Loucy (cell line): Measurements from ENCODE around the gene PAEP.

Source experiments
- H2AFZ ChIP-seq: fragments of 200-600 bp; sonication (generic); 2 replicates; pipeline ENCODE4 v1.6.0; 2016; ENCODE audit warnings: antibody characterized with exemption, mild to moderate bottlenecking, low read length, moderate library complexity
- H3F3A ChIP-seq: fragments of 200-600 bp; 2 replicates; pipeline ENCODE4 v1.6.0; 2016; ENCODE audit warnings: antibody characterized with exemption, low read depth, mild to moderate bottlenecking
- H3K27me3 ChIP-seq: fragments of 200-600 bp; sonication (generic); 2 replicates; pipeline ENCODE4 v1.6.1; 2014; ENCODE audit warnings: low read length, mild to moderate bottlenecking; ENCODE audit not compliant: insufficient read depth, poor library complexity, severe bottlenecking
- H3K36me3 ChIP-seq: fragments of 200-600 bp; sonication (generic); 2 replicates; pipeline ENCODE4 v1.6.1; 2016; ENCODE audit warnings: low read length; ENCODE audit not compliant: insufficient read depth
- H3K4me1 ChIP-seq: fragments of 200-600 bp; sonication (generic); 2 replicates; pipeline ENCODE4 v1.5.1; 2014; ENCODE audit warnings: low read length, mild to moderate bottlenecking; ENCODE audit not compliant: insufficient read depth, poor library complexity, severe bottlenecking
- H3K4me2 ChIP-seq: fragments of 200-600 bp; sonication (generic); 2 replicates; pipeline ENCODE4 v1.6.0; 2014; ENCODE audit warnings: antibody characterized with exemption, low read length, low read depth, mild to moderate bottlenecking; ENCODE audit not compliant: poor library complexity, severe bottlenecking
- H3K4me3 ChIP-seq: fragments of 200-600 bp; sonication (generic); 2 replicates; pipeline ENCODE4 v1.5.1; 2014; ENCODE audit warnings: low read length, mild to moderate bottlenecking, mixed read lengths; ENCODE audit not compliant: poor library complexity, severe bottlenecking
- H3K79me2 ChIP-seq: fragments of 200-600 bp; sonication (generic); 2 replicates; pipeline ENCODE4 v1.6.1; 2014; ENCODE audit warnings: low read length; ENCODE audit not compliant: insufficient read depth
- H3K9ac ChIP-seq: fragments of 200-600 bp; sonication (generic); 2 replicates; pipeline ENCODE4 v1.6.0; 2014; ENCODE audit warnings: mild to moderate bottlenecking, low read depth, low read length, moderate library complexity; ENCODE audit not compliant: poor library complexity, severe bottlenecking
- H3K9me2 ChIP-seq: fragments of 200-600 bp; sonication (generic); replicated peaks from 2 replicates; pipeline ENCODE4 v1.6.1; 2016; ENCODE audit warnings: low read depth, low read length, mixed read lengths
- H3K9me3 ChIP-seq: fragments of 200-600 bp; sonication (generic); 2 replicates; pipeline ENCODE4 v1.6.1; 2014; ENCODE audit warnings: mild to moderate bottlenecking, antibody characterized with exemption, low read length, low read depth; ENCODE audit not compliant: insufficient read depth
- H4K20me1 ChIP-seq: fragments of 200-600 bp; sonication (generic); 2 replicates; pipeline ENCODE4 v1.6.0; 2014; ENCODE audit warnings: antibody characterized with exemption, low read length, mild to moderate bottlenecking; ENCODE audit not compliant: insufficient read depth, poor library complexity, severe bottlenecking
- CTCF ChIP-seq: fragments of 200-600 bp; sonication (generic); conservative IDR thresholded peaks from 2 replicates; pipeline ENCODE4 v1.5.1; 2014; ENCODE audit warnings: mild to moderate bottlenecking, antibody characterized with exemption, low read length
- EZH2phosphoT487 ChIP-seq: fragments of 200-600 bp; IDR thresholded peaks from 2 replicates; pipeline ENCODE4 v1.6.1; 2018; ENCODE audit warnings: antibody characterized with exemption, mild to moderate bottlenecking, moderate library complexity, borderline replicate concordance

PAEP gene

GRCh38 chr9:135586601-135587109, 25.1 kb downstream of the PAEP start:
- Histone ChIP-seq H3K4me1 (no peaks in the 10 kb centered on the region), H3K9ac (no peak overlapping the region), H3K79me2 (no peaks in the 10 kb centered on the region), H3K4me2 (no peak overlapping the region), H3K27me3 (no peaks in the 10 kb centered on the region), H3K9me3 (peaks cover 9% of the 10 kb centered on the region; the same call in 1 of the 2 replicates), H3K9me2 (no peaks in the 10 kb centered on the region), H2AFZ (no peak overlapping the region), H4K20me1 (no peaks in the 10 kb centered on the region), H3K36me3 (no peaks in the 10 kb centered on the region), H3F3A (no peaks in the 10 kb centered on the region), H3K4me3 (no peak overlapping the region)
- TF ChIP-seq CTCF (no peak), EZH2phosphoT487 (no peak)

- peaks cover 9% of the 10 kb centered on the region; the same call in 1 of the 2 replicates for H3K9me3 ChIP-seq
- H3K79me2 ChIP-seq = no peaks in the 10 kb centered on the region
- H3K4me2 ChIP-seq = no peak overlapping the region
- no peaks in the 10 kb centered on the region for H3K36me3 ChIP-seq
- H2AFZ ChIP-seq = no peak overlapping the region
- H3K9ac ChIP-seq = no peak overlapping the region
- no peaks in the 10 kb centered on the region for H3K27me3 ChIP-seq
- no peaks in the 10 kb centered on the region for H4K20me1 ChIP-seq
- no peaks in the 10 kb centered on the region for H3K9me2 ChIP-seq
- no peak for TF ChIP-seq CTCF
- no peak for TF ChIP-seq EZH2phosphoT487
- no peak overlapping the region for H3K4me3 ChIP-seq
- no peaks in the 10 kb centered on the region for H3F3A ChIP-seq
- H3K4me1 ChIP-seq = no peaks in the 10 kb centered on the region
These were observed 26.1 kb downstream of the PAEP start for GRCh38 chr9:135587658-135588057.

GRCh38 chr9:135588371-135588770, 26.8 kb downstream of the PAEP start:
- H3K9me3 ChIP-seq = peaks cover 3% of the 10 kb centered on the region; the same call in 1 of the 2 replicates
- no peak overlapping the region for H3K4me2 ChIP-seq
- H3K9me2 ChIP-seq = no peaks in the 10 kb centered on the region
- H2AFZ ChIP-seq = no peak overlapping the region
- H3K79me2 ChIP-seq = no peaks in the 10 kb centered on the region
- H3K36me3 ChIP-seq = no peaks in the 10 kb centered on the region
- no peak overlapping the region for H3K4me3 ChIP-seq
- no peaks in the 10 kb centered on the region for H4K20me1 ChIP-seq
- H3K9ac ChIP-seq = no peak overlapping the region
- H3K27me3 ChIP-seq = no peaks in the 10 kb centered on the region
- no peaks in the 10 kb centered on the region for H3F3A ChIP-seq
- H3K4me1 ChIP-seq = no peaks in the 10 kb centered on the region
- no peak for TF ChIP-seq EZH2phosphoT487
- no peak for TF ChIP-seq CTCF
